NCI-H774 (cell line): ENCODE measurements around the gene UNC5C.

ENCODE experiments used
- DNase-seq: peaks from one replicate; lab custom pipeline; 2025; lab: John Stamatoyannopoulos, UW

The UNC5C gene

GRCh38 chr4:95265814-95266740 lies 282.7 kb downstream of the UNC5C start:
- DNase-seq: no peak

GRCh38 chr4:95264843-95265242 lies 283.9 kb downstream of the UNC5C start:
- DNase-seq: no peak

- DNase-seq: no peak
Measured at GRCh38 chr4:95263960-95264359, 284.8 kb downstream of the UNC5C start.

- DNase-seq: no peak
Measured at GRCh38 chr4:95263391-95263790, 285.4 kb downstream of the UNC5C start.

- DNase-seq: no peak
Measured at GRCh38 chr4:95256108-95256835, 292.5 kb downstream of the UNC5C start.

GRCh38 chr4:95255396-95256107 lies 293.2 kb downstream of the UNC5C start:
- DNase-seq: no peak

- DNase-seq: no peak
Measured at GRCh38 chr4:95251568-95251967, 297.2 kb downstream of the UNC5C start.

- DNase-seq: no peak
Measured at GRCh38 chr4:95250544-95251137, 298.1 kb downstream of the UNC5C start.

GRCh38 chr4:95249426-95250021 lies 299.2 kb downstream of the UNC5C start:
- no peak for DNase-seq

GRCh38 chr4:95248720-95249425 lies 299.9 kb downstream of the UNC5C start:
- DNase-seq: no peak

- no peak for DNase-seq
Measured at GRCh38 chr4:95243892-95244291, 304.9 kb downstream of the UNC5C start.

GRCh38 chr4:95238554-95238953 lies 310.2 kb downstream of the UNC5C start:
- DNase-seq: no peak

- DNase-seq: no peak
Measured at GRCh38 chr4:95232358-95233156, 316.2 kb downstream of the UNC5C start.

- DNase-seq: no peak
Measured at GRCh38 chr4:95231681-95232080, 317.1 kb downstream of the UNC5C start.

GRCh38 chr4:95225849-95226248 lies 322.9 kb downstream of the UNC5C start:
- DNase-seq: no peak

- no peak for DNase-seq
Measured at GRCh38 chr4:95224402-95224801, 324.4 kb downstream of the UNC5C start.

GRCh38 chr4:95220205-95221175 lies 328.3 kb downstream of the UNC5C start:
- no peak for DNase-seq

- DNase-seq: no peak
Measured at GRCh38 chr4:95219109-95219508, 329.7 kb downstream of the UNC5C start.

GRCh38 chr4:95217197-95217596 lies 331.6 kb downstream of the UNC5C start:
- no peak for DNase-seq
